Activated CD4-positive, alpha-beta T cell treated with anti-CD3 and anti-CD28 coated beads, Interleukin-2, amount 50 U/mL, for 1 hour (primary cell): ENCODE data around the gene SIGLEC15.

Source experiments
- DNase-seq: peaks from one replicate; pipeline ENCODE4 v3.0.0-alpha.2; 2020

Gene SIGLEC15

DNA sequence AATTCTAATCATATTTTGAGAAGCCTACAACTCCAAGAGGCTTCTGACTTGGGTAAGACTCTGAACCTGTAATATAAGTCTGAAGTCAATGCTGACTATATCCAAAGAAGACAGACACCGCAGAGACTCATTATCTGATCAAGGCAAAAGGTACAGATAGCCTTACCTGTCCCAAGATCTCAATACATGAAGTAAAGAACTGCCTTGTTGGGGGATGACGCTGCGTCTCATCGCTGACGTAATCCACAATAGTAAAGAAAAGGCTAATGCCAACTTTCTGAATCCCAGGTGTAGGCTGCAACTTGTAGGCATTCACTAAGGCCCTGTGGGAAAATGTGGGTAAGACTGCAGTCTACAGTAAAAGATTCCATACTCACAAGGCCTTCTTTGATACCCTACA is 62.1 kb downstream of the SIGLEC15 start:
- DNase-seq: no peak

DNA sequence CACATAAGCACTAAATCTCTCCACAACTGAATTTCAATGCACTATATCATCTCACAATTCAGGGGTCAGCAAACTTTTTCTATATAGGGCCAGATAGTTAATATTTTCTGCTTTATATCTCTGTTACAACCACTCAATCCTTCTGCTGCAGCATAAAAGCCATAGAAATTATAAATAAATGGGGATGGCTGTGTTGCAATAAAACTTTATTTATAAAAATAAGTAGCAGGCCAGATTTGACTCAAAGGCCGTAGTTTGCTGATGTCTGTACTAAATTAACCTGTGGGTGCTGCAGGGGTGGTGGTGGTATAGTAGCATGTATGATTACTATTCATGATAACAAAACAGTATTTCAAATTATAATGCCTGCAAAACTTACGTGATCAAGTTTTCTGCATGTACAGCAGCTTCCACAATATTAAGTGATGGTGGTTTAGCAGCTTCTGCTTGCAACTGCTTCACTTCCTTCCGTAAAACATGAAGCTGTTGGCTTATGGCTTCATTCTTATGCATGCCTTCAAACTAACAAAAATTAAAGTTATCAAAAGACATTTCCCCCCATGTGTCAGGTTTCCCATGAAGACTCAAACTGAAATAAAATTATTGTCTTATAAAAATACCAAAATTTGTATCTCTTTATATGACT is 64.1 kb downstream of the SIGLEC15 start:
- no peak for DNase-seq

DNA sequence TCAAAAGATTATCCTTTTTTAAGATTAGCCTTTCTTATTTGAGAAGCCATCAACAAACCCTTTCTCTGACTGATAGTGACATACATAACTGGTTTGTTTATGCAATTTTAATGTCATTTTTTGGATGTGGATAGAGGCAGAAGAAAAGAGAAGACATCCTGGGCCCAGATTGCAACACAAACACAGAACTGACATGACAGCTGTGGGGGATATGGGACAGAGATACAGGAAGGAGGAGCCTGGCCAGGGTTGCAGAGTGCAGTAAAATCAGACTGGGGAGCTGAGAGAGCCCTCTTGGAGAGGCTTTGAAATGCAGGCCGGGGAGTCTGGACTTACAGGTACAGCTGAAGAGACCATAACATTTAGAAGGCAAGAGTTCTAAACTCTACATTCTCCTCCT is 65.1 kb downstream of the SIGLEC15 start:
- no peak for DNase-seq

DNA sequence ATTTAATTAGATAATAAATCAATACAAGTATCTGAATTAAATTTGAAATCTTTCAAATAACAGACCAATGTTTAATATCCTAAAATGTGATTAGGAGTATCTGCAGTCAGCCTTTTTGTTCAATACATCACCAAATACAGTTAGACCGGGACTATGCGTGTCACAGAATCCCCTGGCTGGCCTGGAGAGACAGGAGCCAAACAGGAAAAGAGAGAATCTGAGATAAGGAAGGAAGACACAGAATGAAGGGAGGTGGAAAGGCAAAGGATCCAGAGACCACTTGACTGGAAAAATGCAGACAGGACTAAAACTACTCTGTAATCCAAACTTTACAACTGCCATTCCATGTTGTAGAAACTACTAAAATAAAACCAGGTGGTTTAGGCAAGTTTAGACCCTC is 66.3 kb downstream of the SIGLEC15 start:
- no peak for DNase-seq
